GM12878 (cell line): ENCODE results near the gene ETV3L. TPM values are rescaled to one million over a fixed set of nuclear protein-coding genes. Genes with fewer than 3 reads are reported as not detected.

Source experiments
- CBX5 ChIP-seq: sonication (generic); IDR thresholded peaks from 2 replicates; pipeline ENCODE4 v1.6.1; 2016; ENCODE audit warnings: low read depth, moderate library complexity, mild to moderate bottlenecking, inconsistent platforms
- CHD1 ChIP-seq: IDR thresholded peaks from 2 replicates; pipeline ENCODE4 v1.6.1; 2012; ENCODE audit warnings: low read depth, low read length, improper control_type of control experiment
- CHD4 ChIP-seq: fragments of 200-600 bp; sonication (generic); IDR thresholded peaks from 2 replicates; pipeline ENCODE4 v1.6.1; 2016; ENCODE audit warnings: mild to moderate bottlenecking
- CREM ChIP-seq: IDR thresholded peaks from 2 replicates; pipeline ENCODE4 v1.6.1; 2014; ENCODE audit warnings: antibody characterized with exemption, low read depth
- EED ChIP-seq: sonication (generic); IDR thresholded peaks from 2 replicates; pipeline ENCODE4 v1.6.1; 2016; ENCODE audit warnings: antibody characterized with exemption, low read depth
- HDAC6 ChIP-seq: fragments of 200-600 bp; sonication (generic); IDR thresholded peaks from one replicate; pipeline ENCODE4 v1.8.0; 2017; ENCODE audit warnings: antibody characterized with exemption; ENCODE audit not compliant: unreplicated experiment
- HDGF ChIP-seq: fragments of 450-650 bp; IDR thresholded peaks from 2 replicates; pipeline ENCODE4 v1.6.1; 2016; ENCODE audit warnings: antibody characterized with exemption
- MYC ChIP-seq: IDR thresholded peaks from 2 replicates; pipeline ENCODE4 v1.6.1; 2011; ENCODE audit warnings: mild to moderate bottlenecking, low read length, moderate library complexity, inconsistent platforms; ENCODE audit not compliant: insufficient read depth, insufficient replicate concordance, insufficient read length, severe bottlenecking
- RCOR1 ChIP-seq: conservative IDR thresholded peaks from 2 replicates; pipeline ENCODE4 v1.6.1; 2012; ENCODE audit warnings: low read depth, low read length, improper control_type of control experiment
- SIN3A ChIP-seq: IDR thresholded peaks from 2 replicates; pipeline ENCODE4 v1.6.1; 2012; ENCODE audit warnings: low read depth, low read length, improper control_type of control experiment
- ZZZ3 ChIP-seq: IDR thresholded peaks from 2 replicates; pipeline ENCODE4 v1.6.1; 2011; ENCODE audit warnings: low read depth; ENCODE audit not compliant: control insufficient read depth, insufficient read length
- polyA plus RNA-seq, 11 experiments: library from polyadenylated mRNA; depleted of rRNA in 4 of 11; unstranded in 6 of 11; stranded (reverse) in 5 of 11; fragments of >200 nt; fragmentation: Nextera tagmentation in 4 of 11; fragmentation: Illumina TruSeq in 1 of 11; extraction: Ambion mirVana in 4 of 11; extraction: Trizol in 1 of 11; gene quantifications; 1 replicate in 1 of 11; 2 replicates in 10 of 11; pipeline versions ENCODE4 v1.2.1 to v1.2.3, GENCODE V29; 2011 to 2016; ENCODE audit warnings: inconsistent platforms in 2 of 11, missing spikeins in 2 of 11, low read depth in 1 of 11
- total RNA-seq, 4 experiments: library from RNA; depleted of rRNA in 3 of 4; stranded (reverse); fragments of >200 nt in 3 of 4; fragmentation: Illumina TruSeq in 1 of 4; extraction: Trizol in 1 of 4; gene quantifications; 2 replicates each; pipeline versions ENCODE4 v1.2.1 to v1.2.3, GENCODE V29; 2013 to 2021
- TF ChIP-seq, protein P1 (sequence below): fragments of 450-650 bp; formaldehyde crosslinking; IDR thresholded peaks from 2 replicates; pipeline ENCODE4 v1.4.0; 2022; ENCODE audit warnings: mild to moderate bottlenecking, moderate library complexity
- TF ChIP-seq, protein P2 (sequence below): IDR thresholded peaks from 2 replicates; pipeline ENCODE4 v1.6.1; 2011; ENCODE audit warnings: borderline replicate concordance, low read depth, mild to moderate bottlenecking, moderate library complexity, low read length; ENCODE audit not compliant: insufficient read depth, poor library complexity, severe bottlenecking
- TF ChIP-seq, protein P3 (sequence below): fragments of 450-650 bp; IDR thresholded peaks from 2 replicates; pipeline ENCODE4 v1.6.1; 2017; ENCODE audit warnings: mild to moderate bottlenecking, moderate library complexity
- TF ChIP-seq, protein P4 (sequence below): fragments of 450-650 bp; IDR thresholded peaks from 2 replicates; pipeline ENCODE4 v1.6.1; 2017; ENCODE audit warnings: antibody characterized with exemption, mild to moderate bottlenecking, moderate library complexity
- TF ChIP-seq, protein P5 (sequence below): IDR thresholded peaks from 2 replicates; pipeline ENCODE4 v1.6.1; 2012; ENCODE audit warnings: low read depth, low read length, improper control_type of control experiment

The ETV3L gene
- total and polyA plus RNA-seq, 10 of the 15 experiments (the other 5 are each of a cell fraction or from before 2014, with no cell fraction given) = 0.03 to 1.3 (median 0.44) TPM

DNA sequence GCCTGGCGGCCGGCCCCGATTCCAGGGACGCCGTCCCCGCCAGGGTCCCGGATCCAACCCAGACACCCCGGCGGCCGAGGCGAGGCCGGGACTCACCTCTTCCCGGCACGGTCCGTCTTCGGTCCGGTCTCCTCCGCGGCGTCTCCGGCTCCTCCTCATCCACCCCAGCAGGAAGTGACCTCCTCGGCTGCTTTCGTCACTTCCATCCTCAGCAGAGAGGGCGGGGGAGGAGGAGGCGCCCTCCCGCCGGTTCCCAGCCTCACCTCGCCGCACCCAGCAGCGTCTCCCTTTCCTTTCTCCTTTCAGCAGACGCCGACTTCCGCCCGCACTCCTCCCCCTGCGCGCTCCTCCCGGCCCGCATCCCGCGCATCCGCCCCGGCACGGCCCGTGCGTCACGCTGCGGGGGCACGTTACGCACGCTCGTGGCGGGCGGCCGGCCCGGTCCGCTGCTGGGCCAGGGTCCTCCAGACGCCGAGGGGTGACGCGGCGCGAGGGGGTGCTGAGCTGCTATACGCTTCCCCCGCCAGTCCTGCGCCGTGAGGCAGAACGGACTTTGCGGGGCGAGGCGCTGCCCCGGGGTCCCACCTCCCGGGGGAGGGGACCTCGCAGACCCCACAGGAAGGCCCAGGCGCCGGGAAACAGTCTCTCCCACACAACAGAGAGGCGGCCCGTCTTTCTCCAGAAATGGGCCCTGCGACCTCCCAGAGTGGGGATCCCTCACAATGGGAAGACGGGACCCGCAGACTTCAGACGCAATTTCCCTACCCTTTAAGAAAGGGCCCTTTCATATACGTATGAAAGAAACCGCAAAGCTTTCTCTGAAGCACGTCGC is 38.8 kb upstream of the ETV3L start, which contains the start of gene ETV3 (continued):
- TF ChIP-seq, protein P1, sequence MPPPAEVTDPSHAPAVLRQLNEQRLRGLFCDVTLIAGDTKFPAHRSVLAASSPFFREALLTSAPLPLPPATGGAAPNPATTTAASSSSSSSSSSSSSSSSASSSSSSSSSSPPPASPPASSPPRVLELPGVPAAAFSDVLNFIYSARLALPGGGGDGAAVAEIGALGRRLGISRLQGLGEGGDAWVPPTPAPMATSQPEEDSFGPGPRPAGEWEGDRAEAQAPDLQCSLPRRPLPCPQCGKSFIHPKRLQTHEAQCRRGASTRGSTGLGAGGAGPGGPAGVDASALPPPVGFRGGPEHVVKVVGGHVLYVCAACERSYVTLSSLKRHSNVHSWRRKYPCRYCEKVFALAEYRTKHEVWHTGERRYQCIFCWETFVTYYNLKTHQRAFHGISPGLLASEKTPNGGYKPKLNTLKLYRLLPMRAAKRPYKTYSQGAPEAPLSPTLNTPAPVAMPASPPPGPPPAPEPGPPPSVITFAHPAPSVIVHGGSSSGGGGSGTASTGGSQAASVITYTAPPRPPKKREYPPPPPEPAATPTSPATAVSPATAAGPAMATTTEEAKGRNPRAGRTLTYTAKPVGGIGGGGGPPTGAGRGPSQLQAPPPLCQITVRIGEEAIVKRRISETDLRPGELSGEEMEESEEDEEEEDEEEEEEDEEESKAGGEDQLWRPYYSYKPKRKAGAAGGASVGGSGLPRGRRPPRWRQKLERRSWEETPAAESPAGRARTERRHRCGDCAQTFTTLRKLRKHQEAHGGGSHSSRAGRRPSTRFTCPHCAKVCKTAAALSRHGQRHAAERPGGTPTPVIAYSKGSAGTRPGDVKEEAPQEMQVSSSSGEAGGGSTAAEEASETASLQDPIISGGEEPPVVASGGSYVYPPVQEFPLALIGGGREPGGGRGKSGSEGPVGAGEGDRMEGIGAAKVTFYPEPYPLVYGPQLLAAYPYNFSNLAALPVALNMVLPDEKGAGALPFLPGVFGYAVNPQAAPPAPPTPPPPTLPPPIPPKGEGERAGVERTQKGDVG = no peak
- TF ChIP-seq CHD1 = no peak
- no peak for TF ChIP-seq ZZZ3
- no peak for TF ChIP-seq CBX5
- TF ChIP-seq, protein P2, sequence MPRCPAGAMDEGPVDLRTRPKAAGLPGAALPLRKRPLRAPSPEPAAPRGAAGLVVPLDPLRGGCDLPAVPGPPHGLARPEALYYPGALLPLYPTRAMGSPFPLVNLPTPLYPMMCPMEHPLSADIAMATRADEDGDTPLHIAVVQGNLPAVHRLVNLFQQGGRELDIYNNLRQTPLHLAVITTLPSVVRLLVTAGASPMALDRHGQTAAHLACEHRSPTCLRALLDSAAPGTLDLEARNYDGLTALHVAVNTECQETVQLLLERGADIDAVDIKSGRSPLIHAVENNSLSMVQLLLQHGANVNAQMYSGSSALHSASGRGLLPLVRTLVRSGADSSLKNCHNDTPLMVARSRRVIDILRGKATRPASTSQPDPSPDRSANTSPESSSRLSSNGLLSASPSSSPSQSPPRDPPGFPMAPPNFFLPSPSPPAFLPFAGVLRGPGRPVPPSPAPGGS = no peak
- TF ChIP-seq SIN3A = 0 out of 2 replicates have a peak, but pooled peaks have one; percentile 22
- no peak for TF ChIP-seq EED
- peak; percentile 89 for TF ChIP-seq CREM
- TF ChIP-seq CHD4 = no peak
- peak; percentile 53 for TF ChIP-seq HDAC6
- TF ChIP-seq, protein P3, sequence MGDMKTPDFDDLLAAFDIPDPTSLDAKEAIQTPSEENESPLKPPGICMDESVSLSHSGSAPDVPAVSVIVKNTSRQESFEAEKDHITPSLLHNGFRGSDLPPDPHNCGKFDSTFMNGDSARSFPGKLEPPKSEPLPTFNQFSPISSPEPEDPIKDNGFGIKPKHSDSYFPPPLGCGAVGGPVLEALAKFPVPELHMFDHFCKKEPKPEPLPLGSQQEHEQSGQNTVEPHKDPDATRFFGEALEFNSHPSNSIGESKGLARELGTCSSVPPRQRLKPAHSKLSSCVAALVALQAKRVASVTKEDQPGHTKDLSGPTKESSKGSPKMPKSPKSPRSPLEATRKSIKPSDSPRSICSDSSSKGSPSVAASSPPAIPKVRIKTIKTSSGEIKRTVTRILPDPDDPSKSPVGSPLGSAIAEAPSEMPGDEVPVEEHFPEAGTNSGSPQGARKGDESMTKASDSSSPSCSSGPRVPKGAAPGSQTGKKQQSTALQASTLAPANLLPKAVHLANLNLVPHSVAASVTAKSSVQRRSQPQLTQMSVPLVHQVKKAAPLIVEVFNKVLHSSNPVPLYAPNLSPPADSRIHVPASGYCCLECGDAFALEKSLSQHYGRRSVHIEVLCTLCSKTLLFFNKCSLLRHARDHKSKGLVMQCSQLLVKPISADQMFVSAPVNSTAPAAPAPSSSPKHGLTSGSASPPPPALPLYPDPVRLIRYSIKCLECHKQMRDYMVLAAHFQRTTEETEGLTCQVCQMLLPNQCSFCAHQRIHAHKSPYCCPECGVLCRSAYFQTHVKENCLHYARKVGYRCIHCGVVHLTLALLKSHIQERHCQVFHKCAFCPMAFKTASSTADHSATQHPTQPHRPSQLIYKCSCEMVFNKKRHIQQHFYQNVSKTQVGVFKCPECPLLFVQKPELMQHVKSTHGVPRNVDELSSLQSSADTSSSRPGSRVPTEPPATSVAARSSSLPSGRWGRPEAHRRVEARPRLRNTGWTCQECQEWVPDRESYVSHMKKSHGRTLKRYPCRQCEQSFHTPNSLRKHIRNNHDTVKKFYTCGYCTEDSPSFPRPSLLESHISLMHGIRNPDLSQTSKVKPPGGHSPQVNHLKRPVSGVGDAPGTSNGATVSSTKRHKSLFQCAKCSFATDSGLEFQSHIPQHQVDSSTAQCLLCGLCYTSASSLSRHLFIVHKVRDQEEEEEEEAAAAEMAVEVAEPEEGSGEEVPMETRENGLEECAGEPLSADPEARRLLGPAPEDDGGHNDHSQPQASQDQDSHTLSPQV = peak; percentile 81
- 0 out of 2 replicates have a peak, but pooled peaks have one; percentile 59 for TF ChIP-seq HDGF
- TF ChIP-seq, protein P4, sequence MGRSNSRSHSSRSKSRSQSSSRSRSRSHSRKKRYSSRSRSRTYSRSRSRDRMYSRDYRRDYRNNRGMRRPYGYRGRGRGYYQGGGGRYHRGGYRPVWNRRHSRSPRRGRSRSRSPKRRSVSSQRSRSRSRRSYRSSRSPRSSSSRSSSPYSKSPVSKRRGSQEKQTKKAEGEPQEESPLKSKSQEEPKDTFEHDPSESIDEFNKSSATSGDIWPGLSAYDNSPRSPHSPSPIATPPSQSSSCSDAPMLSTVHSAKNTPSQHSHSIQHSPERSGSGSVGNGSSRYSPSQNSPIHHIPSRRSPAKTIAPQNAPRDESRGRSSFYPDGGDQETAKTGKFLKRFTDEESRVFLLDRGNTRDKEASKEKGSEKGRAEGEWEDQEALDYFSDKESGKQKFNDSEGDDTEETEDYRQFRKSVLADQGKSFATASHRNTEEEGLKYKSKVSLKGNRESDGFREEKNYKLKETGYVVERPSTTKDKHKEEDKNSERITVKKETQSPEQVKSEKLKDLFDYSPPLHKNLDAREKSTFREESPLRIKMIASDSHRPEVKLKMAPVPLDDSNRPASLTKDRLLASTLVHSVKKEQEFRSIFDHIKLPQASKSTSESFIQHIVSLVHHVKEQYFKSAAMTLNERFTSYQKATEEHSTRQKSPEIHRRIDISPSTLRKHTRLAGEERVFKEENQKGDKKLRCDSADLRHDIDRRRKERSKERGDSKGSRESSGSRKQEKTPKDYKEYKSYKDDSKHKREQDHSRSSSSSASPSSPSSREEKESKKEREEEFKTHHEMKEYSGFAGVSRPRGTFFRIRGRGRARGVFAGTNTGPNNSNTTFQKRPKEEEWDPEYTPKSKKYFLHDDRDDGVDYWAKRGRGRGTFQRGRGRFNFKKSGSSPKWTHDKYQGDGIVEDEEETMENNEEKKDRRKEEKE = no peak; the same call in 1 of the 2 replicates
- TF ChIP-seq RCOR1 = no peak
- peak; percentile 27 for TF ChIP-seq MYC
- TF ChIP-seq, protein P5, sequence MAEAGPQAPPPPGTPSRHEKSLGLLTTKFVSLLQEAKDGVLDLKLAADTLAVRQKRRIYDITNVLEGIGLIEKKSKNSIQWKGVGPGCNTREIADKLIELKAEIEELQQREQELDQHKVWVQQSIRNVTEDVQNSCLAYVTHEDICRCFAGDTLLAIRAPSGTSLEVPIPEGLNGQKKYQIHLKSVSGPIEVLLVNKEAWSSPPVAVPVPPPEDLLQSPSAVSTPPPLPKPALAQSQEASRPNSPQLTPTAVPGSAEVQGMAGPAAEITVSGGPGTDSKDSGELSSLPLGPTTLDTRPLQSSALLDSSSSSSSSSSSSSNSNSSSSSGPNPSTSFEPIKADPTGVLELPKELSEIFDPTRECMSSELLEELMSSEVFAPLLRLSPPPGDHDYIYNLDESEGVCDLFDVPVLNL = no peak
